H1 (cell line): ENCODE results near the gene MYO5B. TPM values are rescaled to one million over a fixed set of nuclear protein-coding genes. Genes with fewer than 3 reads are reported as not detected.

ENCODE experiments used
- EGR1 ChIP-seq: IDR thresholded peaks from 2 replicates; pipeline ENCODE4 v1.6.1; 2011; ENCODE audit warnings: low read depth, low read length, borderline replicate concordance
- EP300 ChIP-seq, 2 experiments: IDR thresholded peaks; 1 replicate in 1 of 2; 2 replicates in 1 of 2; pipeline ENCODE4 v1.6.1; 2011 to 2012; ENCODE audit warnings: low read depth in 2 of 2, low read length in 2 of 2, mild to moderate bottlenecking in 2 of 2, borderline replicate concordance in 1 of 2, inconsistent platforms in 1 of 2, moderate library complexity in 1 of 2
- POLR2A ChIP-seq, 2 experiments: IDR thresholded peaks; 1 replicate in 1 of 2; 2 replicates in 1 of 2; pipeline ENCODE4 v1.6.1; 2011; ENCODE audit warnings: low read depth in 2 of 2, low read length in 2 of 2, mild to moderate bottlenecking in 2 of 2; ENCODE audit errors: control extremely low read depth in 1 of 2
- POU5F1 ChIP-seq: IDR thresholded peaks from 2 replicates; pipeline ENCODE4 v1.6.1; 2011; ENCODE audit warnings: low read depth, mild to moderate bottlenecking, low read length, moderate library complexity
- TBP ChIP-seq: IDR thresholded peaks from 2 replicates; pipeline ENCODE4 v1.6.1; 2011; ENCODE audit warnings: low read depth, low read length, improper control_type of control experiment
- polyA plus RNA-seq, 7 experiments: library from polyadenylated mRNA; depleted of rRNA in 3 of 7; stranded (reverse) in 5 of 7; unstranded in 2 of 7; fragments of >200 nt in 5 of 7; fragments of 200-250 nt in 2 of 7; gene quantifications; 1 replicate in 5 of 7; 2 replicates in 1 of 7; 4 replicates in 1 of 7; pipeline versions ENCODE4 v1.2.1 to v1.2.3, GENCODE V29; 2011 to 2013; ENCODE audit warnings: missing spikeins in 2 of 7, mixed read lengths in 2 of 7
- total RNA-seq: library from RNA; stranded (reverse); fragmentation: NEBNext Ultra II Directional; extraction: Animal tissue kit (Norgen Biotek cat#: 25700); gene quantifications from 2 replicates; pipeline ENCODE4 v1.2.1, GENCODE V29; 2021

MYO5B gene
- total and polyA plus RNA-seq, 2 of the 8 experiments (the other 6 are each of a cell fraction or from before 2014, with no cell fraction given): 6.4 to 7.7 TPM

DNA sequence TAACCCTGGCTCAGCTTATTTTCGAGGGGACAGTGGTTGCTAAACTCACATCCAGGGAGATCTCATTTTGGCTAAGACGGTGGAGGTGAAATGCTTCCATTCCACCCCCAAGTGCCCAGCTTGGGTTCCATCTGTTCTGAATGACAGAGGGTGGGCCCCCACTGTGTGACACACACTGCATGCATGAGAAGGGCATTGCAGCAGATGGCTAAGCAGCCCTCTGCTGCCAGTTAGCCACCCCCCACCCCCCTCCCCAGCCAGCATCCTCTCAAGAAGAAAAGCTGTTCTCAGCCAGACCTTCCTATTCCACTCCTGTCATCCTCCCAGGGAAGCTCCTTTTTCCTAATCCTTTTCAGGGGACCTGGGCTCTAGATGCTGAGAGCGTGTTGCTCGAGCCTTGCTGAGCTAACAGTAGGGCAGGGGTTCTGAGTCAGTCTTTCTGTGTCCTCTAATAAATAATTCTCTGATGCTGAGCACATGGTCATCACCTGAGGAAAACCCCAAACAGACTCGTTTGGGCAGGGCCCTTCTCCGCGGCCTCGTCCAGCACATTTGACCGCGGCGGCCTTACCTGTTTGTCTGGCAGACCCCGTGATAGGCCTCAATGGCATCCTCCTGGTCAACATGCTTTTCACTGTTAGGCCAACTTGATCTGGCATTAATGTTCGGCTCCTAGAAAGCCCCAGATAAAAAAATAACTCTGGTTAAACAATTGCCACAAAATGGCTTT is 332.1 kb downstream of the MYO5B start (continued):
- TF ChIP-seq TBP: no peak
- TF ChIP-seq POU5F1: no peak
- TF ChIP-seq EP300 (IDR thresholded peaks at IDR 0.05; ENCODE audit: borderline replicate concordance in 1 of 2, low read depth in 2 of 2, low read length in 2 of 2): no peak
- TF ChIP-seq EGR1: no peak
- no peak for TF ChIP-seq POLR2A (IDR thresholded peaks at IDR 0.05; ENCODE audit: control extremely low read depth in 1 of 2, low read depth in 2 of 2, low read length in 2 of 2)
- TF ChIP-seq, all 59 proteins: peak for 0
